GM12878 (cell line): Measurements from ENCODE around the gene TMED6. TPM values are rescaled to one million over a fixed set of nuclear protein-coding genes. Genes with fewer than 3 reads are reported as not detected.

Source experiments
- CBX5 ChIP-seq: sonication (generic); IDR thresholded peaks from 2 replicates; pipeline ENCODE4 v1.6.1; 2016; ENCODE audit warnings: low read depth, moderate library complexity, mild to moderate bottlenecking, inconsistent platforms
- CHD1 ChIP-seq: IDR thresholded peaks from 2 replicates; pipeline ENCODE4 v1.6.1; 2012; ENCODE audit warnings: low read depth, low read length, improper control_type of control experiment
- CHD2 ChIP-seq: IDR thresholded peaks from 2 replicates; pipeline ENCODE4 v1.6.1; 2011; ENCODE audit warnings: low read depth, low read length, improper control_type of control experiment, borderline replicate concordance
- CREB1 ChIP-seq: IDR thresholded peaks from 2 replicates; pipeline ENCODE4 v1.6.1; 2012; ENCODE audit warnings: low read depth, mild to moderate bottlenecking, inconsistent platforms
- IKZF2 ChIP-seq, 2 experiments: fragments of 450-650 bp; IDR thresholded peaks; 2 replicates each; pipeline ENCODE4 v1.6.1; 2017; ENCODE audit warnings: mild to moderate bottlenecking in 2 of 2, moderate library complexity in 2 of 2
- NFIC ChIP-seq: IDR thresholded peaks from 2 replicates; pipeline ENCODE4 v1.6.1; 2012; ENCODE audit warnings: low read depth, mild to moderate bottlenecking, inconsistent platforms, low read length, moderate library complexity
- TAF1 ChIP-seq: IDR thresholded peaks from 2 replicates; pipeline ENCODE4 v1.6.1; 2011; ENCODE audit warnings: mild to moderate bottlenecking, low read depth, low read length, borderline replicate concordance
- ZBTB33 ChIP-seq: fragments of 450-650 bp; IDR thresholded peaks from 2 replicates; pipeline ENCODE4 v1.6.1; 2017; ENCODE audit warnings: mild to moderate bottlenecking
- ZNF207 ChIP-seq: fragments of 450-650 bp; IDR thresholded peaks from 2 replicates; pipeline ENCODE4 v1.6.1; 2014; ENCODE audit warnings: antibody characterized with exemption, mild to moderate bottlenecking, borderline replicate concordance
- ZZZ3 ChIP-seq: IDR thresholded peaks from 2 replicates; pipeline ENCODE4 v1.6.1; 2011; ENCODE audit warnings: low read depth; ENCODE audit not compliant: control insufficient read depth, insufficient read length
- polyA plus RNA-seq, 11 experiments: library from polyadenylated mRNA; depleted of rRNA in 4 of 11; unstranded in 6 of 11; stranded (reverse) in 5 of 11; fragments of >200 nt; fragmentation: Nextera tagmentation in 4 of 11; fragmentation: Illumina TruSeq in 1 of 11; extraction: Ambion mirVana in 4 of 11; extraction: Trizol in 1 of 11; gene quantifications; 1 replicate in 1 of 11; 2 replicates in 10 of 11; pipeline versions ENCODE4 v1.2.1 to v1.2.3, GENCODE V29; 2011 to 2016; ENCODE audit warnings: inconsistent platforms in 2 of 11, missing spikeins in 2 of 11, low read depth in 1 of 11
- total RNA-seq, 4 experiments: library from RNA; depleted of rRNA in 3 of 4; stranded (reverse); fragments of >200 nt in 3 of 4; fragmentation: Illumina TruSeq in 1 of 4; extraction: Trizol in 1 of 4; gene quantifications; 2 replicates each; pipeline versions ENCODE4 v1.2.1 to v1.2.3, GENCODE V29; 2013 to 2021
- TF ChIP-seq, protein P1 (sequence below): fragments of 150-350 bp; IDR thresholded peaks from 2 replicates; pipeline ENCODE4 v1.6.1; 2016; ENCODE audit warnings: low read depth, low read length
- TF ChIP-seq, protein P2 (sequence below): IDR thresholded peaks from 2 replicates; pipeline ENCODE4 v1.6.1; 2011; ENCODE audit warnings: borderline replicate concordance, low read depth, mild to moderate bottlenecking, moderate library complexity, mixed read lengths, low read length; ENCODE audit not compliant: insufficient read depth; ENCODE audit errors: extremely low read length
- TF ChIP-seq, protein P3 (sequence below): fragments of 450-650 bp; formaldehyde crosslinking; IDR thresholded peaks from 2 replicates; pipeline ENCODE4 v1.4.0; 2022; ENCODE audit warnings: mild to moderate bottlenecking, moderate library complexity
- TF ChIP-seq, protein P4 (sequence below): fragments of 450-650 bp; formaldehyde crosslinking; IDR thresholded peaks from 2 replicates; pipeline ENCODE4 v1.5.0; 2022; ENCODE audit warnings: mild to moderate bottlenecking, missing genetic modification characterization

The TMED6 gene
- total and polyA plus RNA-seq, 10 of the 15 experiments (the other 5 are each of a cell fraction or from before 2014, with no cell fraction given), result 0.27 to 1.7 (median 0.78) TPM

- TF ChIP-seq, protein P1, sequence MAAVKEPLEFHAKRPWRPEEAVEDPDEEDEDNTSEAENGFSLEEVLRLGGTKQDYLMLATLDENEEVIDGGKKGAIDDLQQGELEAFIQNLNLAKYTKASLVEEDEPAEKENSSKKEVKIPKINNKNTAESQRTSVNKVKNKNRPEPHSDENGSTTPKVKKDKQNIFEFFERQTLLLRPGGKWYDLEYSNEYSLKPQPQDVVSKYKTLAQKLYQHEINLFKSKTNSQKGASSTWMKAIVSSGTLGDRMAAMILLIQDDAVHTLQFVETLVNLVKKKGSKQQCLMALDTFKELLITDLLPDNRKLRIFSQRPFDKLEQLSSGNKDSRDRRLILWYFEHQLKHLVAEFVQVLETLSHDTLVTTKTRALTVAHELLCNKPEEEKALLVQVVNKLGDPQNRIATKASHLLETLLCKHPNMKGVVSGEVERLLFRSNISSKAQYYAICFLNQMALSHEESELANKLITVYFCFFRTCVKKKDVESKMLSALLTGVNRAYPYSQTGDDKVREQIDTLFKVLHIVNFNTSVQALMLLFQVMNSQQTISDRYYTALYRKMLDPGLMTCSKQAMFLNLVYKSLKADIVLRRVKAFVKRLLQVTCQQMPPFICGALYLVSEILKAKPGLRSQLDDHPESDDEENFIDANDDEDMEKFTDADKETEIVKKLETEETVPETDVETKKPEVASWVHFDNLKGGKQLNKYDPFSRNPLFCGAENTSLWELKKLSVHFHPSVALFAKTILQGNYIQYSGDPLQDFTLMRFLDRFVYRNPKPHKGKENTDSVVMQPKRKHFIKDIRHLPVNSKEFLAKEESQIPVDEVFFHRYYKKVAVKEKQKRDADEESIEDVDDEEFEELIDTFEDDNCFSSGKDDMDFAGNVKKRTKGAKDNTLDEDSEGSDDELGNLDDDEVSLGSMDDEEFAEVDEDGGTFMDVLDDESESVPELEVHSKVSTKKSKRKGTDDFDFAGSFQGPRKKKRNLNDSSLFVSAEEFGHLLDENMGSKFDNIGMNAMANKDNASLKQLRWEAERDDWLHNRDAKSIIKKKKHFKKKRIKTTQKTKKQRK, result no peak
- no peak for TF ChIP-seq ZBTB33
- TF ChIP-seq, protein P2, sequence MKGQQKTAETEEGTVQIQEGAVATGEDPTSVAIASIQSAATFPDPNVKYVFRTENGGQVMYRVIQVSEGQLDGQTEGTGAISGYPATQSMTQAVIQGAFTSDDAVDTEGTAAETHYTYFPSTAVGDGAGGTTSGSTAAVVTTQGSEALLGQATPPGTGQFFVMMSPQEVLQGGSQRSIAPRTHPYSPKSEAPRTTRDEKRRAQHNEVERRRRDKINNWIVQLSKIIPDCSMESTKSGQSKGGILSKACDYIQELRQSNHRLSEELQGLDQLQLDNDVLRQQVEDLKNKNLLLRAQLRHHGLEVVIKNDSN, result no peak
- no peak for TF ChIP-seq CHD2
- no peak for TF ChIP-seq ZZZ3
- no peak for TF ChIP-seq CHD1
- TF ChIP-seq, protein P3, sequence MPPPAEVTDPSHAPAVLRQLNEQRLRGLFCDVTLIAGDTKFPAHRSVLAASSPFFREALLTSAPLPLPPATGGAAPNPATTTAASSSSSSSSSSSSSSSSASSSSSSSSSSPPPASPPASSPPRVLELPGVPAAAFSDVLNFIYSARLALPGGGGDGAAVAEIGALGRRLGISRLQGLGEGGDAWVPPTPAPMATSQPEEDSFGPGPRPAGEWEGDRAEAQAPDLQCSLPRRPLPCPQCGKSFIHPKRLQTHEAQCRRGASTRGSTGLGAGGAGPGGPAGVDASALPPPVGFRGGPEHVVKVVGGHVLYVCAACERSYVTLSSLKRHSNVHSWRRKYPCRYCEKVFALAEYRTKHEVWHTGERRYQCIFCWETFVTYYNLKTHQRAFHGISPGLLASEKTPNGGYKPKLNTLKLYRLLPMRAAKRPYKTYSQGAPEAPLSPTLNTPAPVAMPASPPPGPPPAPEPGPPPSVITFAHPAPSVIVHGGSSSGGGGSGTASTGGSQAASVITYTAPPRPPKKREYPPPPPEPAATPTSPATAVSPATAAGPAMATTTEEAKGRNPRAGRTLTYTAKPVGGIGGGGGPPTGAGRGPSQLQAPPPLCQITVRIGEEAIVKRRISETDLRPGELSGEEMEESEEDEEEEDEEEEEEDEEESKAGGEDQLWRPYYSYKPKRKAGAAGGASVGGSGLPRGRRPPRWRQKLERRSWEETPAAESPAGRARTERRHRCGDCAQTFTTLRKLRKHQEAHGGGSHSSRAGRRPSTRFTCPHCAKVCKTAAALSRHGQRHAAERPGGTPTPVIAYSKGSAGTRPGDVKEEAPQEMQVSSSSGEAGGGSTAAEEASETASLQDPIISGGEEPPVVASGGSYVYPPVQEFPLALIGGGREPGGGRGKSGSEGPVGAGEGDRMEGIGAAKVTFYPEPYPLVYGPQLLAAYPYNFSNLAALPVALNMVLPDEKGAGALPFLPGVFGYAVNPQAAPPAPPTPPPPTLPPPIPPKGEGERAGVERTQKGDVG (CRISPR knock-in tag), result no peak
- peak; percentile 92 for TF ChIP-seq CREB1
- no peak for TF ChIP-seq CBX5
- TF ChIP-seq TAF1, result peak; percentile 94
- TF ChIP-seq ZNF207, result peak; percentile 62
- TF ChIP-seq NFIC, result no peak
- TF ChIP-seq IKZF2 (IDR thresholded peaks at IDR 0.05), result peak; percentile 54 to 57; a peak in 3 of 4 replicates
- TF ChIP-seq, protein P4, sequence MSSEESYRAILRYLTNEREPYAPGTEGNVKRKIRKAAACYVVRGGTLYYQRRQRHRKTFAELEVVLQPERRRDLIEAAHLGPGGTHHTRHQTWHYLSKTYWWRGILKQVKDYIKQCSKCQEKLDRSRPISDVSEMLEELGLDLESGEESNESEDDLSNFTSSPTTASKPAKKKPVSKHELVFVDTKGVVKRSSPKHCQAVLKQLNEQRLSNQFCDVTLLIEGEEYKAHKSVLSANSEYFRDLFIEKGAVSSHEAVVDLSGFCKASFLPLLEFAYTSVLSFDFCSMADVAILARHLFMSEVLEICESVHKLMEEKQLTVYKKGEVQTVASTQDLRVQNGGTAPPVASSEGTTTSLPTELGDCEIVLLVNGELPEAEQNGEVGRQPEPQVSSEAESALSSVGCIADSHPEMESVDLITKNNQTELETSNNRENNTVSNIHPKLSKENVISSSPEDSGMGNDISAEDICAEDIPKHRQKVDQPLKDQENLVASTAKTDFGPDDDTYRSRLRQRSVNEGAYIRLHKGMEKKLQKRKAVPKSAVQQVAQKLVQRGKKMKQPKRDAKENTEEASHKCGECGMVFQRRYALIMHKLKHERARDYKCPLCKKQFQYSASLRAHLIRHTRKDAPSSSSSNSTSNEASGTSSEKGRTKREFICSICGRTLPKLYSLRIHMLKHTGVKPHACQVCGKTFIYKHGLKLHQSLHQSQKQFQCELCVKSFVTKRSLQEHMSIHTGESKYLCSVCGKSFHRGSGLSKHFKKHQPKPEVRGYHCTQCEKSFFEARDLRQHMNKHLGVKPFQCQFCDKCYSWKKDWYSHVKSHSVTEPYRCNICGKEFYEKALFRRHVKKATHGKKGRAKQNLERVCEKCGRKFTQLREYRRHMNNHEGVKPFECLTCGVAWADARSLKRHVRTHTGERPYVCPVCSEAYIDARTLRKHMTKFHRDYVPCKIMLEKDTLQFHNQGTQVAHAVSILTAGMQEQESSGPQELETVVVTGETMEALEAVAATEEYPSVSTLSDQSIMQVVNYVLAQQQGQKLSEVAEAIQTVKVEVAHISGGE, result peak; percentile 21; the same call in 1 of the 2 replicates
Observed at GRCh38 chr16:69339289-69340094, 12.1 kb downstream of the TMED6 start, which contains the start of the genes COG8 and NIP7 (continued).
